ENCODE results near the gene ETV1.

- TF ChIP-seq, protein P1, sequence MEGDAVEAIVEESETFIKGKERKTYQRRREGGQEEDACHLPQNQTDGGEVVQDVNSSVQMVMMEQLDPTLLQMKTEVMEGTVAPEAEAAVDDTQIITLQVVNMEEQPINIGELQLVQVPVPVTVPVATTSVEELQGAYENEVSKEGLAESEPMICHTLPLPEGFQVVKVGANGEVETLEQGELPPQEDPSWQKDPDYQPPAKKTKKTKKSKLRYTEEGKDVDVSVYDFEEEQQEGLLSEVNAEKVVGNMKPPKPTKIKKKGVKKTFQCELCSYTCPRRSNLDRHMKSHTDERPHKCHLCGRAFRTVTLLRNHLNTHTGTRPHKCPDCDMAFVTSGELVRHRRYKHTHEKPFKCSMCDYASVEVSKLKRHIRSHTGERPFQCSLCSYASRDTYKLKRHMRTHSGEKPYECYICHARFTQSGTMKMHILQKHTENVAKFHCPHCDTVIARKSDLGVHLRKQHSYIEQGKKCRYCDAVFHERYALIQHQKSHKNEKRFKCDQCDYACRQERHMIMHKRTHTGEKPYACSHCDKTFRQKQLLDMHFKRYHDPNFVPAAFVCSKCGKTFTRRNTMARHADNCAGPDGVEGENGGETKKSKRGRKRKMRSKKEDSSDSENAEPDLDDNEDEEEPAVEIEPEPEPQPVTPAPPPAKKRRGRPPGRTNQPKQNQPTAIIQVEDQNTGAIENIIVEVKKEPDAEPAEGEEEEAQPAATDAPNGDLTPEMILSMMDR (IDR thresholded peaks at IDR 0.05): no peak
- TF ChIP-seq POLR2A (IDR thresholded peaks at IDR 0.05): no peak
These were observed 9.4 kb upstream of the ETV1 start for GRCh38 chr7:13998866-13999265.
